Hepatocyte (in vitro differentiated cells): ENCODE data around the gene CTRB2.

Source experiments
- EZH2 ChIP-seq: fragments of 200-600 bp; sonication (generic); IDR thresholded peaks from 2 replicates; pipeline ENCODE4 v1.6.1; 2016; ENCODE audit warnings: antibody characterized with exemption, mild to moderate bottlenecking, borderline replicate concordance
- TF ChIP-seq, protein P1 (sequence below): fragments of 200-600 bp; sonication (generic); IDR thresholded peaks from 2 replicates; pipeline ENCODE4 v1.5.1; 2016; ENCODE audit warnings: antibody characterized with exemption, mild to moderate bottlenecking; ENCODE audit not compliant: poor library complexity

DNA sequence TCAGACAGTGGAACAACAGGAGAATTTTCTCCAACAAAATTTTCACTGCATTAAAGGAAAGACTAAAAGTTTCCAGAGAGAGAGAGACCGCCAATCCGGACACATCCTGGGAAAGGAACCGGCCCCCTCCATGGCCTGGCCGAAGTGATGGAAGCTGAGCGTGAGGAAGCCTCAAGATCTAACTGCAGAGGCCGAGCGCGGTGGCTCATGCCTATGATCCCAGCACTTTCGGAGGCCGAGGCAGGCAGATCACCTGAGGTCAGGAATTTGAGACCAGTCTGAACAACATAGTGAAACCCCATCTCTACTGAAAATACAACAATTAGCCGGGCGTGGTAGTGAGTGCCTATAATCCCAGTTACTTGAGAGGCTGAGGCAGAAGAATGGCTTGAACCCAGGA, 3.9 kb downstream of the CTRB2 start:
- TF ChIP-seq, protein P1, sequence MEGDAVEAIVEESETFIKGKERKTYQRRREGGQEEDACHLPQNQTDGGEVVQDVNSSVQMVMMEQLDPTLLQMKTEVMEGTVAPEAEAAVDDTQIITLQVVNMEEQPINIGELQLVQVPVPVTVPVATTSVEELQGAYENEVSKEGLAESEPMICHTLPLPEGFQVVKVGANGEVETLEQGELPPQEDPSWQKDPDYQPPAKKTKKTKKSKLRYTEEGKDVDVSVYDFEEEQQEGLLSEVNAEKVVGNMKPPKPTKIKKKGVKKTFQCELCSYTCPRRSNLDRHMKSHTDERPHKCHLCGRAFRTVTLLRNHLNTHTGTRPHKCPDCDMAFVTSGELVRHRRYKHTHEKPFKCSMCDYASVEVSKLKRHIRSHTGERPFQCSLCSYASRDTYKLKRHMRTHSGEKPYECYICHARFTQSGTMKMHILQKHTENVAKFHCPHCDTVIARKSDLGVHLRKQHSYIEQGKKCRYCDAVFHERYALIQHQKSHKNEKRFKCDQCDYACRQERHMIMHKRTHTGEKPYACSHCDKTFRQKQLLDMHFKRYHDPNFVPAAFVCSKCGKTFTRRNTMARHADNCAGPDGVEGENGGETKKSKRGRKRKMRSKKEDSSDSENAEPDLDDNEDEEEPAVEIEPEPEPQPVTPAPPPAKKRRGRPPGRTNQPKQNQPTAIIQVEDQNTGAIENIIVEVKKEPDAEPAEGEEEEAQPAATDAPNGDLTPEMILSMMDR: no peak
- TF ChIP-seq EZH2: no peak
